ENCODE data around the gene BCAR1.

DNA sequence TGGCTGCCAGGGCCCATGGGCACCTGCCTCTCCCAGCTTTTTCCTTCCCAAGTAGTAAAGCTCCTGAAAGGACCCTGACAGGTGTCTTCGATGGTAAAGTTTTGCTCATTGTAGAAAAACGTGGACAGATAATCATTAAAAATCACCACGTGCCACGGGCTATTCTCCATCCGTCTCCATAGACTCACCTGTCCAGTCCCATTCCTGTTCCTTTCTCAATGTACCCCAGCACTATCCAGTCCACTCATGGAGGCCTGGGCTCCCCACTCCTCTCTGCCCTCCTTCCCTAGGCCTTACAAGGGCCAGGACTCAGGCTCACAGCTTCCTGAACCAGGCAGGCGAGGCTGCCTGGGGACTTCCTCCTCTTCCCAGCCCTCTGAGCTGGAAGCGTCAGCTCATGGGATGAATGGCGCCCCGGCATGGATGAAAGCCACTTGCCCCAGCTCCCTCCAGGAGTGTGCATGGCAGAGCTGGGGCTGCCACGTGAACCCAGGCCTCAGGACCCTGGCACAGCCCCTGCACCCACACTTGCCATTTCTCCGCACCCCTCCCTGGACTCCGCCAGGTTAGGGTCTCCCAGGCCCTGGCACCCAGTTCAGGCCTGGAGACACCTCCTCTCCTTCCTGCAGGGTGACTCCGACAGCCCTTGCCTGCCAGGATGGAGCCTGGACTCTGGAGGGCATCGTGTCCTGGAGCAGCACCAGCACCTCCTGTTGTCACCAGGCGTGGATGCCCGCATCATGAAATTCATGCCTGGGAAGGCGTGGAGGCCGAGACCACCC is 23.9 kb downstream of the BCAR1 start:
- TF ChIP-seq, protein P1, sequence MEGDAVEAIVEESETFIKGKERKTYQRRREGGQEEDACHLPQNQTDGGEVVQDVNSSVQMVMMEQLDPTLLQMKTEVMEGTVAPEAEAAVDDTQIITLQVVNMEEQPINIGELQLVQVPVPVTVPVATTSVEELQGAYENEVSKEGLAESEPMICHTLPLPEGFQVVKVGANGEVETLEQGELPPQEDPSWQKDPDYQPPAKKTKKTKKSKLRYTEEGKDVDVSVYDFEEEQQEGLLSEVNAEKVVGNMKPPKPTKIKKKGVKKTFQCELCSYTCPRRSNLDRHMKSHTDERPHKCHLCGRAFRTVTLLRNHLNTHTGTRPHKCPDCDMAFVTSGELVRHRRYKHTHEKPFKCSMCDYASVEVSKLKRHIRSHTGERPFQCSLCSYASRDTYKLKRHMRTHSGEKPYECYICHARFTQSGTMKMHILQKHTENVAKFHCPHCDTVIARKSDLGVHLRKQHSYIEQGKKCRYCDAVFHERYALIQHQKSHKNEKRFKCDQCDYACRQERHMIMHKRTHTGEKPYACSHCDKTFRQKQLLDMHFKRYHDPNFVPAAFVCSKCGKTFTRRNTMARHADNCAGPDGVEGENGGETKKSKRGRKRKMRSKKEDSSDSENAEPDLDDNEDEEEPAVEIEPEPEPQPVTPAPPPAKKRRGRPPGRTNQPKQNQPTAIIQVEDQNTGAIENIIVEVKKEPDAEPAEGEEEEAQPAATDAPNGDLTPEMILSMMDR (IDR thresholded peaks at IDR 0.05), result no peak
- no peak for TF ChIP-seq SIN3A (IDR thresholded peaks at IDR 0.05; ENCODE audit: borderline replicate concordance, insufficient read depth, low read depth, low read length)
- no peak; the same call in 1 of the 2 replicates for TF ChIP-seq POLR2AphosphoS5 (IDR thresholded peaks at IDR 0.05; ENCODE audit: low read depth, low read length)
- TF ChIP-seq, protein P2, sequence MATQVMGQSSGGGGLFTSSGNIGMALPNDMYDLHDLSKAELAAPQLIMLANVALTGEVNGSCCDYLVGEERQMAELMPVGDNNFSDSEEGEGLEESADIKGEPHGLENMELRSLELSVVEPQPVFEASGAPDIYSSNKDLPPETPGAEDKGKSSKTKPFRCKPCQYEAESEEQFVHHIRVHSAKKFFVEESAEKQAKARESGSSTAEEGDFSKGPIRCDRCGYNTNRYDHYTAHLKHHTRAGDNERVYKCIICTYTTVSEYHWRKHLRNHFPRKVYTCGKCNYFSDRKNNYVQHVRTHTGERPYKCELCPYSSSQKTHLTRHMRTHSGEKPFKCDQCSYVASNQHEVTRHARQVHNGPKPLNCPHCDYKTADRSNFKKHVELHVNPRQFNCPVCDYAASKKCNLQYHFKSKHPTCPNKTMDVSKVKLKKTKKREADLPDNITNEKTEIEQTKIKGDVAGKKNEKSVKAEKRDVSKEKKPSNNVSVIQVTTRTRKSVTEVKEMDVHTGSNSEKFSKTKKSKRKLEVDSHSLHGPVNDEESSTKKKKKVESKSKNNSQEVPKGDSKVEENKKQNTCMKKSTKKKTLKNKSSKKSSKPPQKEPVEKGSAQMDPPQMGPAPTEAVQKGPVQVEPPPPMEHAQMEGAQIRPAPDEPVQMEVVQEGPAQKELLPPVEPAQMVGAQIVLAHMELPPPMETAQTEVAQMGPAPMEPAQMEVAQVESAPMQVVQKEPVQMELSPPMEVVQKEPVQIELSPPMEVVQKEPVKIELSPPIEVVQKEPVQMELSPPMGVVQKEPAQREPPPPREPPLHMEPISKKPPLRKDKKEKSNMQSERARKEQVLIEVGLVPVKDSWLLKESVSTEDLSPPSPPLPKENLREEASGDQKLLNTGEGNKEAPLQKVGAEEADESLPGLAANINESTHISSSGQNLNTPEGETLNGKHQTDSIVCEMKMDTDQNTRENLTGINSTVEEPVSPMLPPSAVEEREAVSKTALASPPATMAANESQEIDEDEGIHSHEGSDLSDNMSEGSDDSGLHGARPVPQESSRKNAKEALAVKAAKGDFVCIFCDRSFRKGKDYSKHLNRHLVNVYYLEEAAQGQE (IDR thresholded peaks at IDR 0.05; ENCODE audit: insufficient read depth in 1 of 2, low read depth in 2 of 2, low read length in 1 of 2), result no peak
- TF ChIP-seq TCF7L2 (IDR thresholded peaks at IDR 0.05; ENCODE audit: low read depth, low read length), result no peak

All from Panc1 (cell line).